T1000 (cell line): ENCODE data around the gene XRCC6.
A peak's percentile ranks its signal among the peaks of the same experiment; 100 is the strongest.
"Not testable (repeated sequence)": the region's sequence is repeated elsewhere in the genome, so short reads cannot be mapped to it uniquely, and the experiment has no call there.

ENCODE experiments used
- DNase-seq: peaks from one replicate; lab custom pipeline; 2025; ENCODE audit warnings: mixed read lengths; lab: John Stamatoyannopoulos, UW

XRCC6 gene

GRCh38 chr22:41686890-41687289 lies 65.8 kb downstream of the XRCC6 start:
- not testable (repeated sequence) for DNase-seq

GRCh38 chr22:41687901-41688364 lies 66.8 kb downstream of the XRCC6 start:
- DNase-seq, result no peak

- DNase-seq, result peak; percentile 77
Measured at GRCh38 chr22:41688365-41689211, 67.5 kb downstream of the XRCC6 start, which contains the start of gene SNU13. Gene SNU13 (minus strand): TSS chr22:41688867. CDS start chr22:41688796, 71 bp downstream.

- DNase-seq, result no peak
Measured at GRCh38 chr22:41690476-41690875, 69.4 kb downstream of the XRCC6 start.

- no peak for DNase-seq
Measured at GRCh38 chr22:41695211-41695610, 74.1 kb downstream of the XRCC6 start.

- no peak for DNase-seq
Measured at GRCh38 chr22:41696703-41697102, 75.6 kb downstream of the XRCC6 start.

GRCh38 chr22:41697126-41697775 lies 76.2 kb downstream of the XRCC6 start:
- DNase-seq, result peak; percentile 75

GRCh38 chr22:41699264-41700107 lies 78.4 kb downstream of the XRCC6 start, which contains the start of gene MEI1:
Gene MEI1 (plus strand): TSS chr22:41699503. CDS start chr22:41699539, 36 bp downstream.
- DNase-seq, result peak; percentile 49

- DNase-seq, result no peak
Measured at GRCh38 chr22:41700108-41700364, 78.9 kb downstream of the XRCC6 start.

GRCh38 chr22:41702763-41703162 lies 81.7 kb downstream of the XRCC6 start:
- DNase-seq, result no peak

GRCh38 chr22:41709341-41709740 lies 88.2 kb downstream of the XRCC6 start:
- DNase-seq, result no peak

GRCh38 chr22:41713004-41713403 lies 91.9 kb downstream of the XRCC6 start:
- no peak for DNase-seq
